KMS-11 (cell line): ENCODE measurements around the gene RNF25.

Experiments
- H2AFZ ChIP-seq: fragments of 200-600 bp; sonication (generic); 2 replicates; pipeline ENCODE4 v1.6.1; 2016; ENCODE audit warnings: antibody characterized with exemption, mixed run types, low read depth
- H3K27ac ChIP-seq: fragments of 200-600 bp; sonication (generic); 2 replicates; pipeline ENCODE4 v1.6.1; 2016; ENCODE audit warnings: mild to moderate bottlenecking, mixed run types
- H3K27me3 ChIP-seq: fragments of 200-600 bp; sonication (generic); 2 replicates; pipeline ENCODE4 v1.6.1; 2017; ENCODE audit warnings: mild to moderate bottlenecking, low read depth, mixed run types, moderate library complexity; ENCODE audit not compliant: insufficient read depth
- H3K36me3 ChIP-seq: fragments of 200-600 bp; sonication (generic); 2 replicates; pipeline ENCODE4 v1.6.1; 2017; ENCODE audit warnings: mild to moderate bottlenecking, mixed run types; ENCODE audit not compliant: insufficient read depth
- H3K4me1 ChIP-seq: fragments of 200-600 bp; sonication (generic); 2 replicates; pipeline ENCODE4 v1.6.1; 2016; ENCODE audit warnings: mild to moderate bottlenecking, low read depth, mixed run types; ENCODE audit not compliant: poor library complexity, severe bottlenecking
- H3K4me2 ChIP-seq: fragments of 200-600 bp; sonication (generic); 2 replicates; pipeline ENCODE4 v1.7.0; 2016; ENCODE audit warnings: mild to moderate bottlenecking, mixed run types
- H3K4me3 ChIP-seq: fragments of 200-600 bp; sonication (generic); IDR thresholded peaks from 2 replicates; pipeline ENCODE4 v1.6.1; 2017; ENCODE audit warnings: low read depth, low read length, mixed read lengths; ENCODE audit not compliant: insufficient read depth
- H3K79me2 ChIP-seq: fragments of 200-600 bp; sonication (generic); 2 replicates; pipeline ENCODE4 v1.6.1; 2016; ENCODE audit warnings: low read depth, mixed run types; ENCODE audit not compliant: insufficient read depth
- H3K9ac ChIP-seq: fragments of 200-600 bp; sonication (generic); 2 replicates; pipeline ENCODE4 v1.6.1; 2016; ENCODE audit warnings: mild to moderate bottlenecking, mixed run types
- H4K20me1 ChIP-seq: fragments of 200-600 bp; sonication (generic); 2 replicates; pipeline ENCODE4 v1.6.1; 2016; ENCODE audit warnings: mild to moderate bottlenecking, mixed run types; ENCODE audit not compliant: insufficient read depth
- CTCF ChIP-seq: fragments of 200-600 bp; sonication (generic); conservative IDR thresholded peaks from 2 replicates; pipeline ENCODE4 v1.6.1; 2017; ENCODE audit warnings: low read depth, mild to moderate bottlenecking, antibody characterized with exemption, low read length, moderate library complexity, mixed read lengths

The RNF25 gene

GRCh38 chr2:218621007-218621406, 50.8 kb downstream of the RNF25 start:
- Histone ChIP-seq H3K9ac (no peak overlapping the region), H3K4me3 (no peak overlapping the region)
- TF ChIP-seq CTCF = no peak

GRCh38 chr2:218618102-218618860, 53.5 kb downstream of the RNF25 start:
- Histone ChIP-seq H3K4me1 (no peaks in the 10 kb centered on the region), H3K79me2 (no peaks in the 10 kb centered on the region), H4K20me1 (no peaks in the 10 kb centered on the region), H3K4me2 (no peak overlapping the region), H3K36me3 (no peaks in the 10 kb centered on the region), H3K27ac (no peak overlapping the region), H3K27me3 (no peaks in the 10 kb centered on the region), H2AFZ (no peak overlapping the region), H3K9ac (no peak overlapping the region), H3K4me3 (no peak overlapping the region)
- no peak for TF ChIP-seq CTCF

More at GRCh38 chr2:218621007-218621406, 50.8 kb downstream of the RNF25 start:
- H3K27me3 ChIP-seq = no peaks in the 10 kb centered on the region
- H3K4me2 ChIP-seq = no peak overlapping the region
- H3K4me1 ChIP-seq = no peaks in the 10 kb centered on the region
- no peaks in the 10 kb centered on the region for H3K79me2 ChIP-seq
- H3K27ac ChIP-seq = no peak overlapping the region
- H3K36me3 ChIP-seq = no peaks in the 10 kb centered on the region
- no peak overlapping the region for H2AFZ ChIP-seq
- no peaks in the 10 kb centered on the region for H4K20me1 ChIP-seq

- H4K20me1 ChIP-seq = no peaks in the 10 kb centered on the region
- H3K4me1 ChIP-seq = no peaks in the 10 kb centered on the region
- no peak overlapping the region for H3K4me3 ChIP-seq
- TF ChIP-seq CTCF = no peak
- no peaks in the 10 kb centered on the region for H3K79me2 ChIP-seq
- H3K27ac ChIP-seq = no peak overlapping the region
- no peak overlapping the region for H2AFZ ChIP-seq
- H3K36me3 ChIP-seq = no peaks in the 10 kb centered on the region
- H3K4me2 ChIP-seq = no peak overlapping the region
- H3K27me3 ChIP-seq = no peaks in the 10 kb centered on the region
- H3K9ac ChIP-seq = no peak overlapping the region
These were observed 55.9 kb downstream of the RNF25 start for GRCh38 chr2:218615868-218616315.
